ENCODE data around the gene RNF44. TPM values are rescaled to one million over a fixed set of nuclear protein-coding genes. Genes with fewer than 3 reads are reported as not detected.
"Not testable (repeated sequence)": the region's sequence is repeated elsewhere in the genome, so short reads cannot be mapped to it uniquely, and the experiment has no call there.

RNF44 gene
- total RNA-seq, 1 donor from 2014 or later = 103 TPM

GRCh38 chr5:176553260-176554085 lies 16.3 kb upstream of the RNF44 start:
- no peak for TF ChIP-seq CTCF (IDR thresholded peaks at IDR 0.05; ENCODE audit: unreplicated experiment)
- DNase-seq (ENCODE audit: low spot score) = no peak
- Mint-ChIP-seq H3K9me3 (ENCODE audit: unreplicated experiment) (no peaks in the 10 kb centered on the region), H3K4me1 (ENCODE audit: unreplicated experiment) (peaks cover 3% of the 10 kb centered on the region), H3K36me3 (ENCODE audit: low read depth, unreplicated experiment) (no peaks in the 10 kb centered on the region), H3K27me3 (ENCODE audit: unreplicated experiment) (peaks cover 7% of the 10 kb centered on the region), H3K4me3 (ENCODE audit: unreplicated experiment) (no peak overlapping the region), H3K27ac (ENCODE audit: unreplicated experiment) (no peak overlapping the region)

- no peak for DNase-seq (ENCODE audit: low spot score)
- Mint-ChIP-seq H3K27me3 (ENCODE audit: unreplicated experiment) (peaks cover 7% of the 10 kb centered on the region), H3K9me3 (ENCODE audit: unreplicated experiment) (no peaks in the 10 kb centered on the region), H3K27ac (ENCODE audit: unreplicated experiment) (no peak overlapping the region), H3K4me1 (ENCODE audit: unreplicated experiment) (peaks cover 3% of the 10 kb centered on the region), H3K4me3 (ENCODE audit: unreplicated experiment) (no peak overlapping the region), H3K36me3 (ENCODE audit: low read depth, unreplicated experiment) (no peaks in the 10 kb centered on the region)
- no peak for TF ChIP-seq CTCF (IDR thresholded peaks at IDR 0.05; ENCODE audit: unreplicated experiment)
Measured at GRCh38 chr5:176552332-176552869, 15.2 kb upstream of the RNF44 start.

- not testable (repeated sequence) for DNase-seq (ENCODE audit: low spot score); H3K27ac Mint-ChIP-seq (ENCODE audit: unreplicated experiment); H3K4me3 Mint-ChIP-seq (ENCODE audit: unreplicated experiment); H3K36me3 Mint-ChIP-seq (ENCODE audit: low read depth, unreplicated experiment); H3K4me1 Mint-ChIP-seq (ENCODE audit: unreplicated experiment); H3K9me3 Mint-ChIP-seq (ENCODE audit: unreplicated experiment); H3K27me3 Mint-ChIP-seq (ENCODE audit: unreplicated experiment)
Measured at GRCh38 chr5:176550937-176551336, 13.7 kb upstream of the RNF44 start.

GRCh38 chr5:176550275-176550831 lies 13.2 kb upstream of the RNF44 start:
- Mint-ChIP-seq H3K4me3 (ENCODE audit: unreplicated experiment) (no peak overlapping the region), H3K9me3 (ENCODE audit: unreplicated experiment) (no peaks in the 10 kb centered on the region), H3K27me3 (ENCODE audit: unreplicated experiment) (peaks cover 7% of the 10 kb centered on the region), H3K4me1 (ENCODE audit: unreplicated experiment) (no peaks in the 10 kb centered on the region), H3K27ac (ENCODE audit: unreplicated experiment) (no peak overlapping the region), H3K36me3 (ENCODE audit: low read depth, unreplicated experiment) (no peaks in the 10 kb centered on the region)
- TF ChIP-seq CTCF (IDR thresholded peaks at IDR 0.05; ENCODE audit: unreplicated experiment) = no peak
- no peak for DNase-seq (ENCODE audit: low spot score)

- H3K36me3 Mint-ChIP-seq (ENCODE audit: low read depth, unreplicated experiment) = no peaks in the 10 kb centered on the region
- no peak overlapping the region for H3K4me3 Mint-ChIP-seq (ENCODE audit: unreplicated experiment)
- peaks cover 7% of the 10 kb centered on the region for H3K27me3 Mint-ChIP-seq (ENCODE audit: unreplicated experiment)
- no peak overlapping the region for H3K27ac Mint-ChIP-seq (ENCODE audit: unreplicated experiment)
- no peaks in the 10 kb centered on the region for H3K9me3 Mint-ChIP-seq (ENCODE audit: unreplicated experiment)
- TF ChIP-seq CTCF (IDR thresholded peaks at IDR 0.05; ENCODE audit: unreplicated experiment) = no peak
- no peaks in the 10 kb centered on the region for H3K4me1 Mint-ChIP-seq (ENCODE audit: unreplicated experiment)
- no peak for DNase-seq (ENCODE audit: low spot score)
Measured at GRCh38 chr5:176549871-176550270, 12.7 kb upstream of the RNF44 start.
